ENCODE results near the gene ARHGEF19.
"Not testable (repeated sequence)": the region's sequence is repeated elsewhere in the genome, so short reads cannot be mapped to it uniquely, and the experiment has no call there.

- TF ChIP-seq RCOR1 (conservative IDR thresholded peaks at IDR 0.05; ENCODE audit: low read depth, low read length); NRF1 (conservative IDR thresholded peaks at IDR 0.05; ENCODE audit: low read depth, low read length); CTCF (IDR thresholded peaks at IDR 0.05 in 2 of 3, conservative IDR thresholded peaks at IDR 0.05 in 1 of 3; ENCODE audit: control insufficient read depth in 2 of 3, extremely low read depth in 1 of 3, insufficient read depth in 1 of 3, low read depth in 3 of 3, low read length in 3 of 3); ZZZ3 (IDR thresholded peaks at IDR 0.05; ENCODE audit: control insufficient read depth, insufficient read length, low read depth): not testable (repeated sequence)
Measured at GRCh38 chr1:16257556-16257955, 45.1 kb upstream of the ARHGEF19 start.

Data from GM12878 (cell line).